Retinal pigment epithelial cell (primary cell): ENCODE data around the gene PAF1.

Source experiments
- DNase-seq: peaks from one replicate; pipeline ENCODE4 v3.0.0-alpha.2; 2010; ENCODE audit warnings: low read depth
- H3K4me3 ChIP-seq: 2 replicates; pipeline ENCODE4 v1.5.1; 2011; ENCODE audit warnings: mild to moderate bottlenecking, low read length, control low read depth, moderate library complexity
- TF ChIP-seq, protein P1 (sequence below): conservative IDR thresholded peaks from 2 replicates; pipeline ENCODE4 v1.5.1; 2011; ENCODE audit warnings: low read depth, low read length, control low read depth, inconsistent platforms

The PAF1 gene

DNA sequence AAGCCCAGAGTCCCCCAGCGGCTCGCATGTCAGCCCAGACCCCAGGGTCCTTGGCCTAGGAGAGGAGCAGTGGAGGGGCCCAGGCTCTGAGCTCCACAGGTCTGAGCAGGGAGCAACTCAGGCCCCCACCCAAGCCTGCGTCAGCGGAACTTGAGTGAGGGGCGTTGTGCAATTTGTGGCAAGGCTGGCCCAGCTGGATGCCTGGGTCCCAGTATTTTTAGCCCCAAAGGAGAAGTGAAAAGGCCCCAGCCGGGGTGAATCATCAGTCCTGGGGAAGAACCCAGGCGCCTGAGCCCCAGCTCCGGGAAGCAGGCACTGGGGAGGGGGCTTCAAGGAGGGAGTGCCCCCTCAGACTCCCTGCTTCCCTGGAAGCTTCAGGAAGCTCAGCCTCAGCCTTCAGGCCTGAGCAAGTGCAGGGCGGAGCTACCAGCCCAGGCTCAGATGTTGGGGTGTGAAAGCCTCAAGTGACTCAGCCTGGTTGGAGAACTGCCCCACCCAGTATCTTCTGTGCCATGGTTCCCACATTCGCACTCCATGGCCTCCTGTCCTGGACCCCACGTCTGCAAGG is 7.5 kb upstream of the PAF1 start:
- DNase-seq = no peak
- TF ChIP-seq, protein P1, sequence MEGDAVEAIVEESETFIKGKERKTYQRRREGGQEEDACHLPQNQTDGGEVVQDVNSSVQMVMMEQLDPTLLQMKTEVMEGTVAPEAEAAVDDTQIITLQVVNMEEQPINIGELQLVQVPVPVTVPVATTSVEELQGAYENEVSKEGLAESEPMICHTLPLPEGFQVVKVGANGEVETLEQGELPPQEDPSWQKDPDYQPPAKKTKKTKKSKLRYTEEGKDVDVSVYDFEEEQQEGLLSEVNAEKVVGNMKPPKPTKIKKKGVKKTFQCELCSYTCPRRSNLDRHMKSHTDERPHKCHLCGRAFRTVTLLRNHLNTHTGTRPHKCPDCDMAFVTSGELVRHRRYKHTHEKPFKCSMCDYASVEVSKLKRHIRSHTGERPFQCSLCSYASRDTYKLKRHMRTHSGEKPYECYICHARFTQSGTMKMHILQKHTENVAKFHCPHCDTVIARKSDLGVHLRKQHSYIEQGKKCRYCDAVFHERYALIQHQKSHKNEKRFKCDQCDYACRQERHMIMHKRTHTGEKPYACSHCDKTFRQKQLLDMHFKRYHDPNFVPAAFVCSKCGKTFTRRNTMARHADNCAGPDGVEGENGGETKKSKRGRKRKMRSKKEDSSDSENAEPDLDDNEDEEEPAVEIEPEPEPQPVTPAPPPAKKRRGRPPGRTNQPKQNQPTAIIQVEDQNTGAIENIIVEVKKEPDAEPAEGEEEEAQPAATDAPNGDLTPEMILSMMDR = no peak
- H3K4me3 ChIP-seq = no peak overlapping the region

DNA sequence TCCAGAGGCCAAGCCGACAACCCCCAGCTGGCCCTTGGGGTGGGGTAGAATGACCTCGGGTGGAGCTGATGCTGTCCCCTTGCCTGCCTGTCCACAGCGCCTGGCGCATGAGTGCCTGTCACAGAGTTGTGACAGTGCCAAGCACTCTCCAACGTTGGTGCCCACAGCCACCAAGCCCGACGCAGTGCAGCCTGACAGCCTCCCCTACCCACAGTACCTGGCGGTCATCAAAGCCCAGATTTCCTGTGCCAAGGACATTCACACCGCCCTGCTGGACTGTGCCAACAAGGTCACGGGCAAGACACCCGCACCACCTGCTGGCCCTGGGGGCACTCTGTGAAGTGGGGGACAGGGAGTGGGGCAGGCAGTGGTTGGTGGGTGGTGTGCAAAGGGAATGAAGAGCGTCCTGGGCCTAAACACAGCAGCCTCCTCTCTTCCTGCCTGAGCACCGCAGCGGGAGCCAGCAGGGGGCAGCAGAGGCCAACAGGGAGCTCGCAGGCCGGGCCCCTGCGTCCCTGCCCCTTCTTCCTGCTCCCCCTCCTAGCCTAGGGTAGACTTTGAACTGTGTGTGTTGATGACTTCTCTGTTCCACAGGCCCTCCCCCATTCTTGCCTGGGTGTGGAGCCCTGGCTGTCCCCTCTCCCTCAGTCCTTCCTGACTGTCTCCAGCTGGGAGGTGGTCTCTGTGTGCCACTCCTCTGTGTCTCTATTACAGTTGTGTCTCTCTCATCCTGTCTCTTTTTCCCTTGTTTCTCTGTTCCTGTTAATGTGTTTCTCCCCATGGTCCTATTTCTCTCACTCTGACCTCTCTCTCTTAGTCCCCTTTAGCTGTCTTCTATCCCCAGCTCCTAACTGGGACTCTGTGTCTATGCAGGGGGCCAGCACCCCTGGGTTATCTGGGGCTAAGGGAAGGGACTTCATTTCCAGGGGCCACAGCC is 6.7 kb upstream of the PAF1 start:
- TF ChIP-seq, protein P1 = peak; percentile 94
- no peak for DNase-seq
- no peak overlapping the region for H3K4me3 ChIP-seq

DNA sequence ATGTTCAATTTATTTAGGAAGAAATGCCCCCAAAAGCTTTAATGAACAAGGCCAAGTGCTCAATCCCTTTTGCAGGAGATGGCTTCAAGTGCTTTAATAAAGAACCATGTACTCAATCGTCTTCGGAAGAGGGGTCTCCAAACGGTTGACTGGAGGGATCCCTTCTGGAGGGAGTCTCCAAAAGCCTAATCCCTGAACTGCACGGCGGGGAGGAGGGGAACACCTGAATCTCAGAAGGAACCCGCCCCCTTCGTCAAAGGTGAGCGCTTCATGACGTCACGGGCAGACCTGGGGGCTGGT is 505 bp downstream of the PAF1 start:
- H3K4me3 ChIP-seq = peak overlapping the region; percentile 97
- TF ChIP-seq, protein P1 = no peak
- DNase-seq = no peak

DNA sequence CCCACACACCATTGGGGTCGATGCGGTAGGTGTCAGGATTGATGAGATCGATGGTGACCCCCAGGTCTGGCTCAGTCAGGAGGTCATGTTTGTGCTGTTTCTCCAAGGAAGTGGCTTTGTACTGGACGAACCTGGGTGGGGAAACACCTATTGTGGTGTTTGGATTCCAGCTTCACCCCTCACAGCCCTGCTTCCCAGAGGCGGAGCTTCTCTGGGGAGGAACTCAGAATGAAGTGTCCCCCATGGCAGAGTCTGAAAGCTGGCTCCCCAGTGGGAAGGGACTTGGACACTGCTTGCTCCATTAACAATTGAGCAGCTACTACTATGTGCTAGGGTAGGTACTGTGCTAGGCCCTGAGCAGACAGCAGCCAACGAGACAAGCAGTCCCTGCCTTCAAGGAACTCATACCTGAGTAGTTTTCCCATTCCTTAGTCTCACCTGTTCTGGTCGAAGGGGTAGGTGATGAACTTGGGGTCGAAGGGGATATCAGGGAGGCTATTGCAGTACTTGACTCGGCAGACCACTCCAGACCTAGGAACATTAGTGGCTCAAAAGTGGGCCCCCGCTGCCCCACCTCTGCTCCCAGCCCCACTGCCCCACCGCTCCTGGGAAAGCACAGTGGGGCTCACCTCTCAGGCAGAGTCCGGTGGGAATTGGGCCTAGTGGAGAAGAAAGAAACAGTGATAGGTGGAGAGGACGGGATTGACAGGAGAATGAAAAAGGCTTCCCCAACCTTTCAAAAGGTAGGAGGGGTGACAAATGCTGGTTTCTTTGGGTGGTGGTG is 1.1 kb downstream of the PAF1 start:
- H3K4me3 ChIP-seq = peak overlapping the region; percentile 97
- DNase-seq = no peak
- TF ChIP-seq, protein P1 = no peak

DNA sequence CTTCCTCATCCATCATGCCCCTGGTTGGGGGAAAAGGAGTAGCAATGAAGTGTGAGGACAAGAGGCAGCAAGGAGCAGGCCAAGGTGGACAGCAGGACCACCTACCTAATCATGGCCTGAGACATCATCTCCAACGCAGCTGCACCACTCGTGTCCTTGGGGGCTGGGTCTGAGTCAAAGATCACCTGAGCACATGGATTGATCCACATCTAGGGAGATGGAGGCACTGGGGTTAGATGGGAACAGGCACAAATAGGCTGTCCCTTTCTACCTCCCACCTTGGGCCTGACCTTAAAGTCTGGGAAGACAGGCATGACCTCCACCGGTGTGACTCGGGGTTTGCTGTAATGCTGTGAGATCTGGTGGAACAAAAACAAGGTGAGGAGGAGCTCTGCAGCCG is 2.2 kb downstream of the PAF1 start:
- DNase-seq = no peak
- TF ChIP-seq, protein P1 = no peak
- no peak overlapping the region for H3K4me3 ChIP-seq

DNA sequence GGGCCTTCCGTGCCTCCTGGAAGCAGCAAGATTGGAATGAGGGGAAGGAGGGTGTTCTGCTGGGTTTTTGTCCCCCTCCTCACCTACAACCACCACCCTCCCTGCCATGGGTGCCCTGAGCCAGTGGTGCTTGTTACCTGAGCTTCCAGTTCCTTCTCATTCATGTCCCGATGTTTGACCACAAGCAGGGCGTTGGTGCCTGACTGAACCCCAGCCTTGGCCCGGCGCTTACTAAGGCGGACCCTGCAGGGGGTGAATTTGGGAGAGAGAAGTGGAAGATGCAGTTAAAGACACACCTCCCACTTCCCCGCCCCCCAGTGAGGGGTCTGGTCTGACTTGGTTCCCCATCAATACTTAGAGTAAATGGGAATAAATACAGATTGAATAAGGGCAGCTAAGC is 4.3 kb downstream of the PAF1 start:
- DNase-seq = no peak
- TF ChIP-seq, protein P1 = no peak
- no peak overlapping the region for H3K4me3 ChIP-seq
